ENCODE data around the gene CSPG4.
"Not testable (repeated sequence)": the region's sequence is repeated elsewhere in the genome, so short reads cannot be mapped to it uniquely, and the experiment has no call there.

CSPG4 gene

GRCh38 chr15:75751116-75751875 lies 38.6 kb upstream of the CSPG4 start:
- Histone ChIP-seq H3K79me2 (ENCODE audit: insufficient read depth, low read depth) (no peaks in the 10 kb centered on the region), H3K27ac (no peak overlapping the region), H3K4me1 (ENCODE audit: low read depth, poor library complexity, severe bottlenecking) (peaks cover 4% of the 10 kb centered on the region), H2AFZ (ENCODE audit: low read depth) (no peak overlapping the region), H3K36me3 (ENCODE audit: insufficient read depth) (no peaks in the 10 kb centered on the region), H3K4me3 (IDR thresholded peaks at IDR 0.05; ENCODE audit: insufficient read depth, low read depth, low read length) (no peak overlapping the region), H3K9ac (no peak overlapping the region), H3K4me2 (no peak overlapping the region), H4K20me1 (ENCODE audit: insufficient read depth) (no peaks in the 10 kb centered on the region), H3K27me3 (ENCODE audit: insufficient read depth, low read depth) (no peaks in the 10 kb centered on the region)
- TF ChIP-seq CTCF (conservative IDR thresholded peaks at IDR 0.05; ENCODE audit: low read depth, low read length), result no peak

- Histone ChIP-seq H4K20me1 (ENCODE audit: insufficient read depth) (no peaks in the 10 kb centered on the region), H3K4me1 (ENCODE audit: low read depth, poor library complexity, severe bottlenecking) (peaks cover 4% of the 10 kb centered on the region), H2AFZ (ENCODE audit: low read depth) (no peak overlapping the region), H3K36me3 (ENCODE audit: insufficient read depth) (no peaks in the 10 kb centered on the region), H3K79me2 (ENCODE audit: insufficient read depth, low read depth) (no peaks in the 10 kb centered on the region), H3K9ac (no peak overlapping the region), H3K4me3 (IDR thresholded peaks at IDR 0.05; ENCODE audit: insufficient read depth, low read depth, low read length) (no peak overlapping the region), H3K27me3 (ENCODE audit: insufficient read depth, low read depth) (no peaks in the 10 kb centered on the region), H3K4me2 (no peak overlapping the region), H3K27ac (no peak overlapping the region)
- TF ChIP-seq CTCF (conservative IDR thresholded peaks at IDR 0.05; ENCODE audit: low read depth, low read length), result no peak
Measured at GRCh38 chr15:75750261-75751050, 37.8 kb upstream of the CSPG4 start.

- Histone ChIP-seq H4K20me1 (ENCODE audit: insufficient read depth) (no peaks in the 10 kb centered on the region), H3K4me2 (no peak overlapping the region), H3K9ac (no peak overlapping the region), H3K27ac (no peak overlapping the region), H3K27me3 (ENCODE audit: insufficient read depth, low read depth) (no peaks in the 10 kb centered on the region), H2AFZ (ENCODE audit: low read depth) (no peak overlapping the region), H3K79me2 (ENCODE audit: insufficient read depth, low read depth) (no peaks in the 10 kb centered on the region), H3K4me1 (ENCODE audit: low read depth, poor library complexity, severe bottlenecking) (peaks cover 4% of the 10 kb centered on the region), H3K4me3 (IDR thresholded peaks at IDR 0.05; ENCODE audit: insufficient read depth, low read depth, low read length) (no peak overlapping the region), H3K36me3 (ENCODE audit: insufficient read depth) (no peaks in the 10 kb centered on the region)
- no peak for TF ChIP-seq CTCF (conservative IDR thresholded peaks at IDR 0.05; ENCODE audit: low read depth, low read length)
Measured at GRCh38 chr15:75749820-75750219, 37.2 kb upstream of the CSPG4 start.

- not testable (repeated sequence) for H4K20me1 ChIP-seq (ENCODE audit: insufficient read depth); H3K4me3 ChIP-seq (IDR thresholded peaks at IDR 0.05; ENCODE audit: insufficient read depth, low read depth, low read length); H3K4me1 ChIP-seq (ENCODE audit: low read depth, poor library complexity, severe bottlenecking); H3K9ac ChIP-seq; H3K79me2 ChIP-seq (ENCODE audit: insufficient read depth, low read depth); H3K4me2 ChIP-seq; H3K36me3 ChIP-seq (ENCODE audit: insufficient read depth); H2AFZ ChIP-seq (ENCODE audit: low read depth); H3K27ac ChIP-seq; H3K27me3 ChIP-seq (ENCODE audit: insufficient read depth, low read depth)
Measured at GRCh38 chr15:75748882-75749281, 36.2 kb upstream of the CSPG4 start.

- H3K27me3 ChIP-seq (ENCODE audit: insufficient read depth, low read depth); H3K4me2 ChIP-seq; H3K79me2 ChIP-seq (ENCODE audit: insufficient read depth, low read depth); H4K20me1 ChIP-seq (ENCODE audit: insufficient read depth); H3K4me3 ChIP-seq (IDR thresholded peaks at IDR 0.05; ENCODE audit: insufficient read depth, low read depth, low read length); H3K27ac ChIP-seq; H2AFZ ChIP-seq (ENCODE audit: low read depth); H3K9ac ChIP-seq; H3K4me1 ChIP-seq (ENCODE audit: low read depth, poor library complexity, severe bottlenecking); H3K36me3 ChIP-seq (ENCODE audit: insufficient read depth): not testable (repeated sequence)
Measured at GRCh38 chr15:75747121-75747520, 34.5 kb upstream of the CSPG4 start.

All from KMS-11 (cell line).